Ureter (tissue), 1 donor: Measurements from ENCODE around the gene STAT6. TPM values are rescaled to one million over a fixed set of nuclear protein-coding genes. Genes with fewer than 3 reads are reported as not detected.

Experiments
- DNase-seq: peaks from one replicate; pipeline ENCODE4 v3.0.0-alpha.2; 2020; ENCODE audit warnings: low spot score
- total RNA-seq: library from RNA; stranded (reverse); gene quantifications from one replicate; pipeline ENCODE4 v1.2.4, GENCODE V29; 2023
- donor health status: DM: yes; HTN: yes; CAD: no.

The STAT6 gene
- total RNA-seq, 1 donor from 2014 or later: 280 TPM

DNA sequence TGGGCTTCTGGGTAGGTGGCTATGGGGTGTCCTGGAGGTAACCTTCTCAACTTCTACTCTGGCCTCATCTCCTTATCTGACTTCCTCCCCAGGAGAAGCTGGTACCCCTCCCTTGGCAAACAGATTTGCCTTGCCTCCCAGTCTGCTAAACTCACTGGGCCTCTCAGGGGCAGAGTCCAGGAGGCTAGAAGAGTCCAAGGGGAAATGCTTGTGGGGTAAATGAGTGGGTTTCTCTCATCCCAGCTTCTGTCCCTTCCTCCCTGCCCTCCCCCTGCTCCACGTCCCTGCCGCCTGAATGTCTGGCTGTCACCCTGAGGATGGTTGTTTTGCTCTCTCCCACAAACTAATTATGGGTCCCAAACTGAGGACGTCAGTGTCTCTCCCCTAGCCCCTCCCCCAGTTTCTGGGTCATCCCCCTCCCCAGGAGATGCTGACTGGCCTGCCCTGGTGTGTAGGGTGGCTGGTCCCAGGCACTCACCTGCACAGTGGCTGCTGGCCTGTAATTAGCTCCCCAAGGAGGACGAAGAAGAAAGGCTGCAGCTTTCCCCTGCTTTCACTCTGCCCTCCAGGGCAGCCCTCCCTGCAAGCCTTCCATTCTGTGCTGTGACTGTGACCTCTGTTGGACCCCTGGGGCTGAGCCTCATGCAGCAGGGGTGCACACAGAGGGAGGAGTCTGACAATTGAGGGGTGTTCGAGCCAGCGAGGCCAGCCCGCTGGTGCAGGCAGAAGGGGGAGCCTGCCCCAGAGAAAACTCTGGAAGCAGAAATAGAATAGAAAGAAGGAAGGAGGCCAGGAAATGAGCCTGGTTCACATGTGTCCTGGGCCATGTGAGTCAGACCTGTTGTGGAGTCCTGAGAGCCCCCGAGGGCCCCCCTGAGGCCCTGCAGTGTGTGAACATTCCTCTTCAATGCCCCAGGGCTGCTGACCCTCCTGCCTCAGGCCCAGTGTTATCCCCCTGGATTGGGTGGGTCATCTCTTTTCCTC lies 36.1 kb upstream of the STAT6 start, which contains the start of gene LRP1-AS:
TSS of gene LRP1-AS (minus strand) at position 659 of the 984 bp plus-strand sequence.
- no peak for DNase-seq

DNA sequence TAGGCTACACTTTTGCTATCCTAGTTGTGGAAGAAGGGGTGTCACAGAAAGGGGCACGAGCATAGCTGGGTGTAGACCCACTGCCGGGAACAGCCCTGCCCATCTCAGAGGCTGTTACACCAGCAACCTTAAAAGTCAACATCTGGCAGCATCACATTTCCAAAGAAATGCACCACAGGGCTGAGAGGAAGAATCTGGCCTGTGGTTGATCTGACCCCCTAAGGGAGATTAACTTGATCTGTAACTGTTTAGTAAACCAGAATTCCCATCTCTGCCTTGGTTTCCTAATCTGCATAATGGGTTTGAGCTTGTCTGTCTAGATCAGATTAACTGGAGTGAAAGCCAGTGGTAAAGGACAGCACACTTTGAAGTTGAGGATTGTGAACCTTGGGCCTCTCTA lies 34.9 kb upstream of the STAT6 start:
- no peak for DNase-seq

DNA sequence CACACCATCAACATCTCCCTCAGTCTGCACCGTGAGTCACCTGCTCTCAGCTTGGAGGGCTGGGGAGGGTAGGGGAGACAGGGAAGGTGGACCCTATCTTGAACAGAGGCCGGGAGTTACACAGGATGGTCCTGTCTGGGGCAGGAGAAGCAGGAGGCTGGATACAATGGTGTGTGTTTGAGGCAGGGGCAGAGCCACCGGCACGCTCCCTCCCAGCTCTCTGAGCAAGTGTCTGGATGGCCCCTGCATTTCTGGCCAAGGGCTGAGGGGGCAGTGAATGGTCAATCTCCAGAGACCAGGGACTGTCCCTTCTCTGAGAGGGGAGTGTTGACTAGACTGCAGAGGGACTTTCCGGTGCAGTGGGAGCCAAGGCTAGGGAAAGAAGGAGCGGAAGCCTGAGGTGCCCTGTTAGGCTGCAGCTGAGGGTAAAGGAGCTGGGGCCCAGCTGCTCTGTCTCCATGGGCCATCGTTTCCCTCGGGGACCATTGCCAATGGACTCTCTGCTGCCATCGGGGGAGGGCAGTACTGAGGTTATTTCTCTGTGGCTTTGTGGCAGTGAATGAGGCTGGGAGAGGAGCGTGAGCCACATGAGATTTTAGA lies 34.4 kb upstream of the STAT6 start:
- no peak for DNase-seq

DNA sequence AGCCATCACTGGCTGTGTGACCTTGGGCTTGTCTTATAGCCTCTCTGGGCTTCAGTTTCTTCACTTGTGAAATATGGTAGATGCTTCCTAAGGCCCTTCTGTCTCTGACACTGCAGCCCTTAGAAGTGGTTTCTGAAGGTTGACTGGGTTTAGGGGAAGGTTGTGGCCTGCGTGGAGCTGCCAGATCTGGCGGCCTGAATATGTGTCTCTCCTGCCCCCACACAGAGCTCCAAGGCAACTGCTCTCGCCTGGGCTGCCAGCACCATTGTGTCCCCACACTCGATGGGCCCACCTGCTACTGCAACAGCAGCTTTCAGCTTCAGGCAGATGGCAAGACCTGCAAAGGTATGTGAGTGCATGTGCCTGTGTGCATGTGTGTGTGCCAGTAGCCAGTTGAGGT lies 32.3 kb upstream of the STAT6 start:
- DNase-seq: no peak

DNA sequence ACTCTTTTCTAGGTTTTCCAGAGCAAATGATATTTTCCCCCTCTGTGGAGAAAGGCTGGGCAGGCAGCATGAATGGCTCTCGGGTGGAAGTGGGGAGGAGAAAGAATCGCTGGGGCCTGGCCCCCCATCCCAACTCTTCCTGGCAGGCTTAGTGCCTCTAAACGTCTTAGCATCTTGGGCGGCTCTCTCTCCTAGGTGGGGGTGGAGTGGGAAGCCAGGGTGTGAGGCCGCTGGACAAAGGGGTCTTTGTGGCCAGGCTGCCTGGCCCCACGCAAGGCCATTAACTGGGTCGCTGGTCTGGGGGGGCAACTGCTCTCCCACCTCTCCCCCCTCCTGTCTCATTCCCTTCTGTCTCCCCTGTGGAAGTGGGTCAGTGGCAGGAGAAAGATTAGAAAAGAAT lies 31.6 kb upstream of the STAT6 start:
- DNase-seq: no peak

DNA sequence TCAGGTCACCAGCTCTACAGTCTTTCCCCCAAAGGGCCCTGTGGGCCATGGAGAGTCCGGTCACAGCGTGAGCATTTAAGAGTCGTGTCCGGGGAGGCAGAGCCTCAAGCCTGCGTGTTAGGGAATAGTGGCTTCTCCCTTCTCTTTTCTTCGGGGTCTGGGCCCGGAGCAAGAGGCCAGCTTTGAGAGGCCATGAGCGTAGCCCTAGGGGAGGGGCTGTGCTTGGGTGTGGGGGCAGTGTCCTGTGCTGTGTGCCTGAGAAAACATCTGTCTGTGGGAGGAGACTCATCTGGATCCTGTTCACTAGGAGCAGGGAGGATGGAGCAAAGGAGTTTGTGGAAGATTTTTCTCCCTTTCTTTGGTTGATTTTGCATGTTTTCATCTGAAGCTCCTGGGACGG lies 31.0 kb upstream of the STAT6 start:
- DNase-seq: no peak

DNA sequence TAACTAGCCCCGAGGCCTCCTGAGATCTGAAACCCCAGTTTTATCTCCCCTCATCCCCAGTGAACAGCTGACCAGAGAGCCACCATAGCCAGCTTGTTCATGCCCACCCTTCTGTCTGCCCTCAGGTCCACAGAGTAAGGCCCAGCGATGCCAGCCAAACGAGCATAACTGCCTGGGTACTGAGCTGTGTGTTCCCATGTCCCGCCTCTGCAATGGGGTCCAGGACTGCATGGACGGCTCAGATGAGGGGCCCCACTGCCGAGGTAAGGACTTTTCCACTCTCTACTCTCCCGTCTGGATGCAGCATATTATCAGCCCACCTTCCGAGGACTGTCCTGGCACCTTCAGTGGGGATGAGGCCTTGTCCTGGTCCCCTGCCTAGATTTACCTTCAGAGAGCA lies 30.1 kb upstream of the STAT6 start:
- no peak for DNase-seq

DNA sequence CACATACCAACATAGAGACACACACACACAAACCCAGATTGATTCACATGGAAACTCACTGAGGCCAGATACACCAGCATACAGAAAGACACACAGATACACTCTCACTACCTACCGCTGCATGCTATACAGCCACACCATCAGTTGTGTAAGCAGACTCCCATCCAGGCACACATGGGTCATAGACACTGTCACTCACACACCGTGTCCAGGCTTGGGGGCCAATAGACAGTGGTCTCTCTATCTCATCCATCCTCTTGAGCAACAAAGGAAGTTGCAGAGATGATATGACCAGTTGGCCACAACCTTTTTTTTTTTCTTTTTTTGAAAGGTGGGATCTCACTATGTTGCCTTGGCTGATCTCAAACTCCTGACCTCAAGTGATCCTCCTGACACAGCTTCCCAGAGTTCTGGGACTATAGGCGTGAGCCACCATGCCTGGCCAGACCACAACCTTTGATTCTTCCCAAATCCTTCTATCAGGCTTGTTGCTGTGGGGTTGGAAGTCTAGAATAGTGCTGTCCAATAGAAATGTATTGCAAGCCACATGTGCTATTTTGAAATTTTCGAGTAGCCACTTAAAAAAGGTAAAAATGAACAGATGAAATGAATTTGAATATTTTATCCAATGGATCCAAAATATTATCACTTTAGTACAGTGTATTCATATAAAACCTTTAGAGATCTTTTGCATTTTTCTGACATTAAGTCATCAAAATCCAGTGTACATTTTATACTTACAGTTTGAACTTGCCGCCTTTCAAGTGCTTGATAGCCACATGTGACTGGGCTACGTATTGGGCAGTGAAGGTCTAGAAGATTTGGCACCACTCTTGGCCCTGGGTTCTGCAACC lies 28.9 kb upstream of the STAT6 start:
- DNase-seq: no peak

DNA sequence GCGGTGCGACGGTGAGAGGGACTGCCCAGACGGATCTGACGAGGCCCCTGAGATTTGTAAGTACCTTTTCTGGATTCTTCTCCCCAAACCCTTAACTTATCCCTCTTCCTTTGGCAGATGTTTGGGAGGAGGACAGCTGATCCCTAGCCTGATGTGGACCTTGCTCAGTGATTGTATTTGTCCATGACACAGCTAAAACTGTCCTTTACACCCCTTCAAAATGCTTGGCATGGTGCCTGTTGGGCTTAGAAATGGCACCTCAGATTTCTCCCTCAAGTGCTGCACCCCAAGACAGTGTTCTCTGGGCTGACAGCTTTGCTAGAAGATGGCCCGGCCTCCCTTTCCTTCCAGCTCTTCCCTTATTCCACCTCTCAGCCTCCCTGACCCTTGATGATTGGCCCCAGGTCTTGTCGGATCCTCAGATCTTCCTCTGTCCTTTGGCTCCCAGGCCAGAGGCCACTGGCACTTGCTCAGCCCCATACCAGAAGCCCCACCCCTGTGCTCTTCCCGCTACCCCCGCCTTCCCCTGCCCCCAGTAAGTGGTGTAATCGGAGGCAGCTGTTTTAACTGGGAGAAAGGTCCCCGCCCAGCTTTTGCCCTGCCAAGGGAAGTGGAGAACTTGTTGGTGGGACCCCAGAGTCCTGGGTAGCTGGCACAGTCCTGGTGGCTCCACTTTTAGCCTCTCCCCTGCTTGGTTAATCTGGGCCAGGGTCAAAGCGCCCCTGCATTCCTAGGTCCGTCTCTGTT lies 27.5 kb upstream of the STAT6 start:
- DNase-seq: peak; percentile 82

DNA sequence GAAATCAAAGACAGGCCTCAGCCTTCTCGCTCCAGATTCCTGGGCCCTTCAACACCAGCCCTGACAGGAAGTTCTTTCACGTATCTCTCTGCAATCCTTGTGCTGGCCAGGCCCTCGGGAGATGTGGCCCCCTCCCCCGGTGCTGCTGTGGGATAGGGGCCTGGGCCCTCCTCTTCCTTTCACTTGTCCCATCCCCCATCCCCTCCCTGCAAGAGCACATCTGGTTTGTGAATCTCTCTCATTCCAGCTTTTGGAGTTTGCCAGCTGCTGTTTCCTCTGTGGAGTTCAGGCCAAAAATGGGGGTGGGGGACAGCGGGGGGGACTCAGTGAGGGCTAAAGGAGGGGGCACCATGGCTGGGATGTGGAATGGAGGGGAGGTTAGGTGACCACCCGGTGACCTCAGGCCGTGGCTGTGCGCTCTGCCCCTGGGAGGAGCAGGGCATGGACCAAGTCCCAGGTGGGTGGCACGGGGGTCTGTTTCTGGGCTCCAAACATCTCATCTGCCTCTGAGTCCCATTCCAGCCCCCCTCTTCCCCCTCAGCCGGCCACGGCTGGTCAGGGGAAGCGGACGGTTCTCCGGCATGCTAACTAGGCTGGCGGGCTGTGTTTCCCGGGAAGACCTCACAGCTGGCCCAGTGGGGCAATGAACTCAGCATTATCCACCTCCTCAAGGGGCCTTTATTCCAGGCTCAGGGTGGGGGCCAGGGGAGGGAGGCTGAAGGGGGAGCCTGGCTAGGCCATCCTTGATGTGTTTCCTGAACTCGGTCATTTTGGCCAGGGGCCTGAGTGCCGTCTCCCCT lies 24.6 kb upstream of the STAT6 start:
- DNase-seq: peak; percentile 68

DNA sequence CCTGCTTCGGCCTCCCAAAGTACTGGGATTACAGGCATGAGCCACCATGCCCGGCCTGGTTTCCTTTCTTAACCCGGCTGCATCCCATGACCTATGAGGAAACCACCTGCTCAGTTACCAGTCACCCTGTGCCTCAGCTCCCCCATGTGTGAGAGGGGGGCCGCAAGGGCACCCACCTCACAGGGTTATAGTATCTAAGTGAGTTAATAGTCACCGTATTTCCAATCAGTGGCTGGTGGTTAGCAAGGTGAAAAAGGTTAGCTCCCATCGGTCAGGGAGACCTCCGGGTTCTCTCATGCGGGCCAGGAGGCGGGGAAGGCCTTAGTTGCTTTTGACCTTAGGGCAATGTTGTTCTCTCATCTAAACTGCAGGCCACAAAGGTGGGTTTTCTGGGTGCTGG lies 23.8 kb upstream of the STAT6 start:
- DNase-seq: no peak

DNA sequence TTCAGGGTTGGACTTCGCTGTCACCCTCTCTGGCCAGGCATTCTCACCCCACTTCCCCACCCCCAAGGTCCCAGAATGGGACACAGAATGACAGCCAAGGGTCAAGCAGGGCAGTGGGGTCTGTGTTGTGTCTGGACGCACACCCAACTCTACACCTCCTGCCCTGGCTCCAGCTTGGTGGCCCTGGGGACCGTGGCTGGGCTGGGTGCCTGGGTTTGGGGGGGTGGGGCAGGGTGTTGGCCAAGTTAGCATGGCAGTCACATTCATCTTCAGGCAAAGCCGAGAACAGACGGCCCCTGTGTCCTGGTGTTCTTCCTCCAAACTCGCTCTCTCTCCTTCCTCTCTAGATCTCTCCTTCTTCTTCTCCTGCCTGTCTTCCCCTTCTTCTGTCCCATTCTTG lies 22.8 kb upstream of the STAT6 start:
- DNase-seq: no peak

DNA sequence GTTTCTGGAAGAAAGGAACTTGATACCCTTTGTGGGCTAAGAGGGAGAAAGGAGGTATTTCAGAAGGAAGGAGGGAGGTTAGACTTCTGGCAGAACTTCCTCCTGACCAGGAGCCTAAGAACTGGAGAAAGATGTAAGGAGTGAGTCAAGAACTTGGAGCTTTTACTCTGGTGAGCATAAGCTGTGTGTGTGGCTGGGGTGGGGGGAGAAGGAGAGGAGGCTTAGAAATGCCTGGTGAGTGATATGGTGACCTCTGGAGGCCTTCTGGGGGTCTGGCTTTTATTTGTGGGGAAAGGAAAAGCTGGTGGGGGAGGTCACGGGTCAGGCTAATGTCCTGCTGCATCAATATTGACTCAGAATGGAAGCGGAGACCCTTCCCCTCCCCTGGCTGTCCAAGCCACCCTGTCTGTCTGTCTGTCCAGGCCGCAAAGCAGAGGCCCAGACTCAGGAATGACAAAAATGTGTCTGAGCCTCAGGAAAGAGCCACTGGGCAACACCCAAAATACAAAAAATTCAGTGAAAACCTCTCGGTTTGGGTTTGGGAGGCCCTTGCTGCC lies 21.9 kb upstream of the STAT6 start:
- no peak for DNase-seq

DNA sequence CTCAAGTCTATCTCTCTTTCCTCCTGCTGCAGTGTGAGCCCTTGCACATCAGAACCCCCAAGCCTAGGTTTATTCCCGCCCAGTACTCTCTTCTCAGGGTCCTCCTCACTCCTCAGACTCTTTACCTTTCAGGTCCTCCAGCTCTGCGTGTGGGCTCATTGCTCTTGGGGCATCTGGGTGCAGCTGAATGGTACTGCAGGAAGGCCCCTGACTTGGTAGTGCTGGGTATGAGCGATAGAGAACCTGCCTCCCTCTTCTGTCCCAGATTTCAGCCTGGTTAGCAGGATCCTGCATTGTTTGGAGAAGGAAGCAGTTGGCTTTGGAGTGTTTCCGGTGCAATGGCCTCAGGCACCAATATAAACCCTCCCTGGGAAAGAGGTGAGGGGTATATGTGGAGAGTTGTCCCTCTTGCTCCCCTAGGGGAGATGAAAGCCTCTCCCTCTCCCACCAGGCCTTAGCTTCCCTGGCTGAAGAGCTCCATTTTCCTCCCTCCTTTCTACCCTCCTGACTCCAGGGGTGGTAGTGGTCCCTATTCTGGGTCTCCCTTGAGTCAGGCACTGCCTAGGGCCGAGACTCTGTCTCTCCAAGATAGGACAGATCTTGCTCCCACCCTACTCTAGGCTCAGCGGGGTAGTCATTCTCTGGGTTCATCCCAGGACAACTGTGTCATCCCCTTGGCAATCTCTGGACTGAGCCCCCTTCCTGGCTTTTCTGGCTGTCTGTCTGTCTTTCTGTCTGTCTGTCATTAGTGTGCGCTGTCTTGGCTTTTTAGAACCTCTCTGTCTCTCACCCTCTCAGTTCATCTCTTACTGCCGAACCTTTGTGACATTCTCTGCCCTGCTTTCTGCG lies 21.0 kb upstream of the STAT6 start:
- DNase-seq: no peak

DNA sequence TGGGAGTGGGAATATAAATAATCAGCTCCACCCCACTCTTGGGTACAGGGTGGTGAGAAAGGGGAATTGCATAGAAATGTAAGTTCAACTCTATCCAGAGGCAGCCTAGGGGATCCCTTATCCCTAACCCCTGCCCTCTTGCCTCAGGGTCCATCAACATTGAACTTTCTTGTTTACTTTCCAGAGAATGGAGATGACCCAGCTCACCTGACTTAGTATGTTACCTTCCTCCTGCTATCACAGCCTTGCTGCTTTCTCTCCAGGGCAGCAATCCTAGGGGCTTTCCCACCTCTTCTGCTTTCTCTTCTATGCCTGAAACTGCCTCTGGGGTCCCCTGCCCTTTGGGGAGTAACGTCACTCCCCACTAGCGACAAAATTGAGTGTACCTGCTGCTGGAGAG lies 19.8 kb upstream of the STAT6 start:
- no peak for DNase-seq

DNA sequence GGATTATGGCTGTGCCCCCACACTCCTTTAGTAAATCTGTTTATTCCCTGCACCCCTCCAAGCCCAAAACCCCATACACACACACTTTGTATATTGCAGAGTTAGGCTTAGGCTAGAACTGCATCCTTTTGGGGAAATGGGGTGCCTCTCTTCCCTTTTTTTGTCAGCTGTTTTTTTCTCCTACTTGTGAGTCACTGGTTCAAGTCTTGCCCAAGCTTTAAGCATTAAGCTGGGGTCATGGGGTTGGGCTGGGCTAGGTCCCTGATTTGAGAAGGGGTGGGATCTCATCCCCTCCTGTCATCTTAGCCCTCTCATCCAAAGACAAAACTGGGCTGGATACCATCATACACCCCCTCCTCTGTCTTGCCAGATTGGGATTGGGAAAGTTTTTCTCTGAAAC lies 18.7 kb upstream of the STAT6 start:
- no peak for DNase-seq

DNA sequence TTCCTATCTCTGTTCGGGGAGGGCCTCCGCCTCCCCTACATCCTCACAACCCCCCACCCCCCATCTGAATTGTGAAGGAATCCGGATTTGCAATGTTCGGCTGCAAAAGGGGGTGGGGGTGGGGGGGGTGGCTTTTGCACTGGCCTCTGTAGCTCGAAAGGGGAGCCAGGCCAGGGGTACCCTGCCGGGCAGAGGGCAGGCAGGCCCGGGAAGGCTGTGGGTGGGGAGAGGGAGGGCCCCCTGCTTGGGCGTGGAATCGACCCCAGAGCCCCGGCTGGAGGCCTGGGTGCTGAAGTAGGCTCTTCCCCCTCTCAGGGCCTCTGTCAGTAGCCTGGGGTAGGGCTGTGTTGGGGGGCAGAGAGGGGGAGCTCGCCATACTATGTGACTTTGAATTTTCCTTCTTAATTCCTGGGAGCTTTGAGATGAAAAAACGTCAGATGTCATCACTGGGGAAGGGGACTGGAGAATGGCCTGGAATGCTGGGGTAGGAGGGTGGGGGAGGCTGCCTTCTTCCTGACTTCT lies 18.2 kb upstream of the STAT6 start:
- DNase-seq: no peak

DNA sequence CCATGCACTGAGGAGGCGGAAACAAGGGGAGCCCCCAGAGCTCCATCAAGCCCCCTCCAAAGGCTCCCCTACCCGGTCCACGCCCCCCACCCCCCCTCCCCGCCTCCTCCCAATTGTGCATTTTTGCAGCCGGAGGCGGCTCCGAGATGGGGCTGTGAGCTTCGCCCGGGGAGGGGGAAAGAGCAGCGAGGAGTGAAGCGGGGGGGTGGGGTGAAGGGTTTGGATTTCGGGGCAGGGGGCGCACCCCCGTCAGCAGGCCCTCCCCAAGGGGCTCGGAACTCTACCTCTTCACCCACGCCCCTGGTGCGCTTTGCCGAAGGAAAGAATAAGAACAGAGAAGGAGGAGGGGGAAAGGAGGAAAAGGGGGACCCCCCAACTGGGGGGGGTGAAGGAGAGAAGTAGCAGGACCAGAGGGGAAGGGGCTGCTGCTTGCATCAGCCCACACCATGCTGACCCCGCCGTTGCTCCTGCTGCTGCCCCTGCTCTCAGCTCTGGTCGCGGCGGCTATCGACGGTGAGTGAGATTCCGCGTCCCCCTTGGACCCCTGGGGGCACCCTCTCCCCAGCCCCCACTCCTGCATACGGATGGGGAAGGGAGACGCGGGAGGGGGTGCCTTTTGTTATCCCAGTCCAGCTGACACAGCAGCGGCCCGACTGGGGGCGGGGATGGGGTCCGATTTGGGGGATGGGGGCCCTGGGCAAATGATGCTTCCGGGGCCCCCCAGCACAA lies 17.5 kb upstream of the STAT6 start:
- DNase-seq: no peak
